Ovary (tissue), 3 donors: ENCODE measurements around the gene EPB41L3.

Experiments
- EP300 ChIP-seq: sonication (generic); formaldehyde crosslinking; IDR thresholded peaks from one replicate; pipeline ENCODE4 v1.6.1; 2017; ENCODE audit warnings: antibody characterized with exemption
- POLR2A ChIP-seq: fragments of 450-650 bp; IDR thresholded peaks from one replicate; pipeline ENCODE4 v1.6.1; 2017; ENCODE audit warnings: antibody characterized with exemption, mild to moderate bottlenecking, moderate library complexity
- TF ChIP-seq, protein P1 (sequence below), 3 donors: fragments of 450-650 bp in 2 of 3; fragments of 200-600 bp in 1 of 3; IDR thresholded peaks; one replicate each; pipeline versions ENCODE4 v1.5.1 to v1.8.0; 2016 to 2022; ENCODE audit warnings: antibody characterized with exemption in 3 of 3, mild to moderate bottlenecking in 1 of 3
- donor health status: DM: no; HTN: no; CAD: no.

DNA sequence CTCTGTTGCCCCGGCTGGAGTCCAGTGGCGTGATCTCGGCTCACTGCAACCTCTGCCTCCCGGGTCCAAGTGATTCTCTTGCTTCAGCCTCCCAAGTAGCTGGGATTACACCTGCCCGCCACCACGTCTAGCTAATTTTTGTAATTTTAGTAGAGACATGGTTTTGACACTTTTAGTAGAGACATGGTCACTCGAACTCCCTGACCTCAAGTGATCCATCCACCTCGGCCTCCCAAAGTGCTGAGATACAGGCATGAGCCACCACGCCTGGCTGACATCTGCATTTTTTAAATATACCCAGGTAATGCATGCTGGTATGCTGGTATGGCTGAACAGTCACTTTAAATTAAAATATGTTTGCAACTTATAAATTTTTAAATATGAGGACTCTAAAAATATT lies 91.9 kb downstream of the EPB41L3 start:
- TF ChIP-seq POLR2A (no peak), EP300 (no peak)
- TF ChIP-seq, protein P1, sequence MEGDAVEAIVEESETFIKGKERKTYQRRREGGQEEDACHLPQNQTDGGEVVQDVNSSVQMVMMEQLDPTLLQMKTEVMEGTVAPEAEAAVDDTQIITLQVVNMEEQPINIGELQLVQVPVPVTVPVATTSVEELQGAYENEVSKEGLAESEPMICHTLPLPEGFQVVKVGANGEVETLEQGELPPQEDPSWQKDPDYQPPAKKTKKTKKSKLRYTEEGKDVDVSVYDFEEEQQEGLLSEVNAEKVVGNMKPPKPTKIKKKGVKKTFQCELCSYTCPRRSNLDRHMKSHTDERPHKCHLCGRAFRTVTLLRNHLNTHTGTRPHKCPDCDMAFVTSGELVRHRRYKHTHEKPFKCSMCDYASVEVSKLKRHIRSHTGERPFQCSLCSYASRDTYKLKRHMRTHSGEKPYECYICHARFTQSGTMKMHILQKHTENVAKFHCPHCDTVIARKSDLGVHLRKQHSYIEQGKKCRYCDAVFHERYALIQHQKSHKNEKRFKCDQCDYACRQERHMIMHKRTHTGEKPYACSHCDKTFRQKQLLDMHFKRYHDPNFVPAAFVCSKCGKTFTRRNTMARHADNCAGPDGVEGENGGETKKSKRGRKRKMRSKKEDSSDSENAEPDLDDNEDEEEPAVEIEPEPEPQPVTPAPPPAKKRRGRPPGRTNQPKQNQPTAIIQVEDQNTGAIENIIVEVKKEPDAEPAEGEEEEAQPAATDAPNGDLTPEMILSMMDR (IDR thresholded peaks at IDR 0.05): no peak
